Lower leg skin (tissue), 4 donors: ENCODE results near the gene EXOC3L2. TPM values are rescaled to one million over a fixed set of nuclear protein-coding genes. Genes with fewer than 3 reads are reported as not detected.

Source experiments
- DNase-seq, 2 donors: peaks; one replicate each; pipeline ENCODE4 v3.0.0-alpha.2; 2019; ENCODE audit warnings: low spot score in 2 of 2
- H3K4me3 ChIP-seq: fragments of 200-600 bp; sonication (generic); 2 replicates; pipeline ENCODE4 v1.5.1; 2017; ENCODE audit warnings: mild to moderate bottlenecking, low read depth; ENCODE audit not compliant: poor library complexity, severe bottlenecking
- POLR2A ChIP-seq, 2 donors: fragments of 450-650 bp; IDR thresholded peaks; one replicate each; pipeline ENCODE4 v1.6.1; 2016 to 2017; ENCODE audit warnings: antibody characterized with exemption in 2 of 2, mild to moderate bottlenecking in 1 of 2, moderate library complexity in 1 of 2
- WGBS, 2 donors: methylation state at CpG; one replicate each; pipeline ENCODE4 v1.1.5; 2018; 5-methylcytosine and 5-hydroxymethylcytosine counted together
- intact Hi-C: fragments of 100-400 bp; cut with DNase I; formaldehyde crosslinking; loops from one replicate; pipeline ENCODE4 v1.15.0; 2023; ENCODE audit warnings: low total_unique reads
- total RNA-seq, 4 donors: library from RNA; depleted of rRNA; stranded (reverse); fragments of >200 nt; gene quantifications; one replicate each; pipeline ENCODE4 v1.1.0, GENCODE V29; 2016
- TF ChIP-seq, protein P1 (sequence below), 3 donors: fragments of 450-650 bp; IDR thresholded peaks; one replicate each; pipeline ENCODE4 v1.5.1; 2016; ENCODE audit warnings: antibody characterized with exemption in 3 of 3, mild to moderate bottlenecking in 3 of 3, moderate library complexity in 2 of 3

Gene EXOC3L2
- total RNA-seq, 4 donors from 2014 or later, result 1.2 to 4.5 (median 1.6) TPM

DNA sequence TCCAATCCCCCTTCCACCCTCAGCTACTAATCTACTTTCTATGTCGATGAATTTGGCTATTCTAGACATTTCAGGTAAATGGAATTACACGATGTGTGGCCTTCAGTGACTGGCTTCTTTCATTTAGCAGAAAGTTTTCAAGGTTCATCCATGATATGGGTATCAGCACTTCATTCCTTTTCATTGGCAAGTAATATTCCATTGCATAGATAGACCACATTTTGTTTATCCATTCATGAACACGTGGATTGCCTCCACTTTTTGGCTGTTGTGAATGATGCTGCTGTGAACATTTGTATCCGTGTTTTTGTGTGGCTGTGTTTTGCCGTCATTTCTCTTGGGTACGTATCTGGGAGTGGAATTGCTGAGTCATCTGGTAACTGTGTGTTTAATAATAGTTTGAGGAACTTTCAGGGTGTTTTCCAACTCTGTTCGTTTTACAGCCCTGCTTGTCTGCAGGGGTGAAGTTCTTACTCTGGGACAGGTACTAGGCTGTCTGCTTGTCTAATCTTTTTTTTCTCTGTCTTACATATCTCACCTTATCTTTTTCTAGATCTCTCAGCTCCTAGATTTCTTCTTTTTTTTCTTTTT, 38.3 kb upstream of the EXOC3L2 start:
- WGBS, 2 donors, result 64 to 77% methylated on average over 7 of the region's 7 CpGs
- intact Hi-C loops, result no loop called here
- H3K4me3 ChIP-seq, result no peak overlapping the region
- no peak for DNase-seq
- no peak for TF ChIP-seq POLR2A (IDR thresholded peaks at IDR 0.05)
- TF ChIP-seq, protein P1, sequence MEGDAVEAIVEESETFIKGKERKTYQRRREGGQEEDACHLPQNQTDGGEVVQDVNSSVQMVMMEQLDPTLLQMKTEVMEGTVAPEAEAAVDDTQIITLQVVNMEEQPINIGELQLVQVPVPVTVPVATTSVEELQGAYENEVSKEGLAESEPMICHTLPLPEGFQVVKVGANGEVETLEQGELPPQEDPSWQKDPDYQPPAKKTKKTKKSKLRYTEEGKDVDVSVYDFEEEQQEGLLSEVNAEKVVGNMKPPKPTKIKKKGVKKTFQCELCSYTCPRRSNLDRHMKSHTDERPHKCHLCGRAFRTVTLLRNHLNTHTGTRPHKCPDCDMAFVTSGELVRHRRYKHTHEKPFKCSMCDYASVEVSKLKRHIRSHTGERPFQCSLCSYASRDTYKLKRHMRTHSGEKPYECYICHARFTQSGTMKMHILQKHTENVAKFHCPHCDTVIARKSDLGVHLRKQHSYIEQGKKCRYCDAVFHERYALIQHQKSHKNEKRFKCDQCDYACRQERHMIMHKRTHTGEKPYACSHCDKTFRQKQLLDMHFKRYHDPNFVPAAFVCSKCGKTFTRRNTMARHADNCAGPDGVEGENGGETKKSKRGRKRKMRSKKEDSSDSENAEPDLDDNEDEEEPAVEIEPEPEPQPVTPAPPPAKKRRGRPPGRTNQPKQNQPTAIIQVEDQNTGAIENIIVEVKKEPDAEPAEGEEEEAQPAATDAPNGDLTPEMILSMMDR (IDR thresholded peaks at IDR 0.05), result no peak

DNA sequence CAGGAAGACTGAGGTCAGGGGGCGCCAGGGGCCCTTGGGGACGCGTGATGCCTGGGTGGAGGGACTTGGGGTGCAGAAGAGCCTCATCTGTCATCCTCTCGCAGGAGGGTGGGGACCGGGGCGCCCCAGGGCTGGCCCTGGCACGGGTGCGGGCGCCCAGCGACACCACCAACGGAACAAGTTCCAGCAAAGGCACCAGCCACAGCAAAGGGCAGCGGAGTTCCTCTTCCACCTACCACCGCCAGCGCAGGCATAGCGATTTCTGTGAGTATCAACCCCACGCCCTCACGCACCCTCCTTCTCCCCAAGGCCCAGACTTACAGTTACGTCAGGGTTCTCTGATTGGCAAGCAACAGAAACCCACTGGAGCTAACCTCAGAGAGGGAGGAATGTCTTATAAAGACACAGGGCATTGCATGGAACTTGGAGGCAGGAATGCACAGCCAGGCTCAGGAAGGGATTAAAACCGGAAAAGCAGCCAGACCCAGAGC, 35.3 kb upstream of the EXOC3L2 start:
- DNase-seq, result no peak
- TF ChIP-seq, protein P1 (IDR thresholded peaks at IDR 0.05), result no peak
- no peak for TF ChIP-seq POLR2A (IDR thresholded peaks at IDR 0.05)
- no peak overlapping the region for H3K4me3 ChIP-seq
- intact Hi-C loops, result no loop called here
- WGBS, 2 donors, result 67 to 74% methylated on average over 18 to 19 of the region's 19 CpGs

DNA sequence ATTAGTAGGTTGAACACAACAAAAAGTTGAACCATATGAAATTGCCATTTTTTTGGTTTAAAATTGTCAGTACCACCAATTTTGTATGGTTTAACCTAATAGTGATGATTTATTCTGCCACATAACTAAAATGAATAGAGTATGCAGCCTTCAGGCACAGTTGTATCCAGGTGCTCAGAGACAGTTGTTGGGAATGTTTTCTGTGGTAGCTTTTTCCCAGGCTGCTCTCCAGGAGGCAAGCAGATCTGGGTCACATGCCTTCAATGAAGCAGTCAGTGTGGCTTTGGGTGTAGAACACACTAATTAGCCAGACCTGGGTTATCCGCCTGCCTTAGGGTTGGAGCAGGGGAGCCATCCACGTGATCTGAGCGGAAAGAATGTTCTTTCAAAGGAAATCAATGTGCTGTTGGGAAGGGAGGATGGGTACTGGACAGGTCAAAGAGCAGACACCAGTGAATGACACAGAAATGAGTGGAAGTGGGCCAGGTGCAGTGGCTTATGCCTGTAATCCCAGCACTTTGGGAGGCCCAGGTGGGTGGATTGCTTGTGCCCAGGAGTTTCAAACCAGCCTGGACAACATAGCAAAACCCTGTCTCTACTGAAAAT, 34.5 kb upstream of the EXOC3L2 start:
- intact Hi-C loops, result no loop called here
- TF ChIP-seq, protein P1 (IDR thresholded peaks at IDR 0.05), result no peak
- no peak for TF ChIP-seq POLR2A (IDR thresholded peaks at IDR 0.05)
- no peak for DNase-seq
- WGBS, 2 donors, result 64 to 72% methylated on average over 3 of the region's 3 CpGs
- no peak overlapping the region for H3K4me3 ChIP-seq

DNA sequence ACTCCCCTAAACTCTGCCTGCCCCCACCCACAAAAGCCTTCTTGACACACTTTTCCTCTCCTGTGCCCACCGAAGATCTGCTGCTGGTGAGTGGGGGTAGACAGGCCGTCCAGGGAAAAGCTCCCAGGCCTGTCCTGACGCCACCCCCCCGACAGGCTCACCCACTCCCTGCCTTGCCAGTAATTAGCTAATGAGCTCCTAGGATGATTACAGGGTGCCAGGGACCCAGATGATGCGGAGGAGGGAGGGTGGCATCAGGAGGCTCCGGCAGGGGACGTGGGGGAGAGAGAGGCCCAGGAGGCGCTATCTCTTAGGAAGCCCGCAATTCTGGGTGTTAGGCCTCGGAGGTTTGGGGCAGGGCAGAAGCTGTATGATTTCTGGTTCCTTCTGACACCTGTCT, 32.9 kb upstream of the EXOC3L2 start:
- intact Hi-C loops, result no loop called here
- no peak overlapping the region for H3K4me3 ChIP-seq
- 91 to 95% methylated on average over 10 of the region's 10 CpGs for WGBS, 2 donors
- no peak for TF ChIP-seq POLR2A (IDR thresholded peaks at IDR 0.05)
- TF ChIP-seq, protein P1 (IDR thresholded peaks at IDR 0.05), result no peak
- no peak for DNase-seq

DNA sequence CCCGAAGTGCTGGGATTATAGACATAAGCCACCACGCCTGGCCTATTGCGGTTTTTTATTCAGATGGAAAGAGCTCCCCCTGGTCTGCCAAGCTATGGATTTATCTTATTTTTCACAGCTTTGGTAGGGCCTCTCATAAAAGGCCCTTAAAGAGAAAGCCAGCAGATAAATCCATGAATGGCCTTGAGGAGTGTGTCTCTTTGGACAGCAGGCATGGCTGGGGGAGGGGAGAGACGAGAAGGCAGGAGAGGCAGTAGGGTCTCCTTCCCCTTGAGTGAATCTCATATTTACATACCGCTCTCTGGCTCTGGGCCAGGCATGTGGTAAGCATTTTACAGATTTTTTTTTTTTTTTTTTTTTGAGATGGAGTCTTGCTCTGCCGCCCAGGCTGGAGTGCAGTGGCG, 31.1 kb upstream of the EXOC3L2 start:
- DNase-seq, result no peak
- 73 to 80% methylated on average over 7 of the region's 7 CpGs for WGBS, 2 donors
- intact Hi-C loops, result no loop called here
- TF ChIP-seq, protein P1 (IDR thresholded peaks at IDR 0.05), result no peak
- TF ChIP-seq POLR2A (IDR thresholded peaks at IDR 0.05), result no peak
- no peak overlapping the region for H3K4me3 ChIP-seq
